Panc1 (cell line): ENCODE measurements around the gene TTYH2. TPM values are rescaled to one million over a fixed set of nuclear protein-coding genes. Genes with fewer than 3 reads are reported as not detected.
A peak's percentile ranks its signal among the peaks of the same experiment; 100 is the strongest.

ENCODE experiments used
- ATAC-seq: fragments of 200-7000 bp; cut with Tn5 transposase; 2 replicates; pipeline ENCODE4 v1.9.1; 2020; ENCODE audit warnings: mild to moderate bottlenecking, moderate library complexity
- BruUV-seq: library from RNA; stranded (reverse); fragments of 400-500 nt; replicated peaks from 2 replicates; lab custom pipeline; 2021; lab: Mats Ljungman, UMichigan
- CTCF ChIA-PET: fragments of 300-600 bp; sonication (Branson Sonifier 250); formaldehyde crosslinking; loops from one replicate; lab custom pipeline; 2022; ENCODE audit warnings: antibody characterized with exemption; lab: Charles Lee
- POLR2A ChIA-PET: fragments of 300-600 bp; sonication (Branson Sonifier 250); formaldehyde crosslinking; loops from one replicate; lab custom pipeline; 2022; ENCODE audit warnings: antibody characterized with exemption; lab: Charles Lee
- DNase-seq: peaks from one replicate; pipeline ENCODE4 v3.0.0-alpha.2; 2010; ENCODE audit warnings: low read depth, low spot score
- H3K27ac ChIP-seq: 2 replicates; pipeline ENCODE4 v1.5.1; 2011; ENCODE audit warnings: mild to moderate bottlenecking, low read length, inconsistent platforms
- H3K27me3 ChIP-seq: fragments of 200-500 bp; sonication (Bioruptor generic); 2 replicates; pipeline ENCODE4 v1.6.0; 2014; ENCODE audit warnings: low read length, inconsistent platforms; ENCODE audit not compliant: control insufficient read depth, insufficient read depth
- H3K36me3 ChIP-seq: fragments of 200-500 bp; sonication (Bioruptor generic); 2 replicates; pipeline ENCODE4 v1.5.1; 2014; ENCODE audit warnings: inconsistent platforms, mild to moderate bottlenecking, low read length, moderate library complexity; ENCODE audit not compliant: control insufficient read depth, insufficient read depth
- H3K4me1 ChIP-seq: 2 replicates; pipeline ENCODE4 v1.5.1; 2011; ENCODE audit warnings: inconsistent platforms, mild to moderate bottlenecking, low read length, moderate library complexity; ENCODE audit not compliant: control insufficient read depth, insufficient read depth
- H3K4me3 ChIP-seq, 2 experiments: 2 replicates each; pipeline ENCODE4 v1.5.1; 2011 to 2012; ENCODE audit warnings: low read depth in 2 of 2, low read length in 2 of 2, mild to moderate bottlenecking in 2 of 2, inconsistent platforms in 1 of 2, moderate library complexity in 1 of 2
- H3K9me3 ChIP-seq: fragments of 200-500 bp; sonication (Bioruptor generic); 2 replicates; pipeline ENCODE4 v1.5.1; 2014; ENCODE audit warnings: low read depth, mild to moderate bottlenecking, inconsistent platforms, low read length, moderate library complexity; ENCODE audit not compliant: control insufficient read depth, insufficient read depth
- POLR2AphosphoS5 ChIP-seq: IDR thresholded peaks from 2 replicates; pipeline ENCODE4 v1.6.1; 2012; ENCODE audit warnings: mild to moderate bottlenecking, low read depth, low read length, moderate library complexity
- SIN3A ChIP-seq: IDR thresholded peaks from 2 replicates; pipeline ENCODE4 v1.6.1; 2012; ENCODE audit warnings: low read depth, mild to moderate bottlenecking, low read length, moderate library complexity, borderline replicate concordance; ENCODE audit not compliant: insufficient read depth
- TCF7L2 ChIP-seq: IDR thresholded peaks from 2 replicates; pipeline ENCODE4 v1.6.1; 2011; ENCODE audit warnings: mild to moderate bottlenecking, low read depth, low read length, inconsistent platforms
- in situ Hi-C: cut with HindIII; loops from 2 replicates; pipeline ENCODE4 v1.10.0; 2016; ENCODE audit warnings: low sequenced_read_pairs, low pct_unique_long_range_greater_than_20kb
- intact Hi-C: fragments of 100-400 bp; cut with micrococcal nuclease; formaldehyde crosslinking; loops from one replicate; pipeline ENCODE4 v1.10.0; 2022; ENCODE audit not compliant: unreplicated experiment
- total RNA-seq: library from RNA; stranded (reverse); gene quantifications from one replicate; pipeline ENCODE4 v1.2.1, GENCODE V29; 2021; ENCODE audit not compliant: unreplicated experiment
- TF ChIP-seq, protein P1 (sequence below): fragments of 450-650 bp; IDR thresholded peaks from 2 replicates; pipeline ENCODE4 v1.5.1; 2017; ENCODE audit warnings: mild to moderate bottlenecking
- TF ChIP-seq, protein P2 (sequence below), 2 experiments: IDR thresholded peaks; 2 replicates each; pipeline ENCODE4 v1.6.1; 2011 to 2012; ENCODE audit warnings: low read depth in 2 of 2, control low read depth in 1 of 2, low read length in 1 of 2, mild to moderate bottlenecking in 1 of 2, moderate library complexity in 1 of 2; ENCODE audit not compliant: insufficient read depth in 1 of 2

TTYH2 gene
- total RNA-seq, 1 experiment from 2014 or later, result 8.3 TPM

DNA sequence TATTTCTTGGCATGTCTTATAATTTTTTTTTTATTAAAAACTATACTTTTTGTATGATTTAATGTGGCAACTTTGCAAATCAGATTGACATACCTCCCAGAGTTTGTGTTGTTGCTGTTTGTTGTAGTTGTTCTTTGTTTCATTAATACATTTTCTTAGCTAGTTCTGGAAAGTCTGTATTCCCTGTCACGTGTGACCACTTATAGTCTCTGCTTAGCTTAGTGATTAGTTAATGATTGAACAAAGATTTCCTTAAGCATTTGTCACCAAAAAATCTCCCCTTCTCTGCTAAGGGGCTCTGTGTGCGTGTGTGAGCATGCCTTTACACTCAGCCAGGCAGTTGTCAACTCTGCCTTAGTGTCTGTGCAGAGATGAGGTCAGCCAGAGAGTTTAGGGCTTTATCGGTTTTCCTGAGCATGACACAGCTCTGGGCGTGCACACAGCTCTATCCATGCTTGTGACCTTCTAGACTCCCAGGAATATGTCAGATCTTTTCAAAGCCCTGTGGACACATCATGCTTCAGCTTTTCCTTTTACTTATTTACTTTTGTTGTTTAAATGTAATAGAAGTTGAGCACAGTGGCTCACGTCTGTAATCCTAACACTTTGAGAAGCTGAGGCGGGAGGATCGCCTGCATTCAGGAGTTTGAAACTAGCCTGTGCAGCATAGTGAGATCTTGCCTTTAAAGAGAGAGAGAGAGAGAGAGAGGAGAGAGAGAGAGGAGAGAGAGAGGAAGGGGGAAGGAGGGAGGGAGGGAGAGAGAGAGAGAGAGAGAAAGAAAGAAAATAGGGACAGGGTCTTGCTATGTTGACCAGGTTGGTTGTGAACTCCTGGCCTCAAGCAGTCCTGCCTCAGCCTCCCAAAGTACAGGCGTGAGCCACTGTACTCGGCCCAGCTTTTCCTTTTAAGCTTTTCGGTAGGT lies 82.5 kb downstream of the TTYH2 start:
- Histone ChIP-seq H3K27me3 (no peaks in the 10 kb centered on the region), H3K4me1 (peaks cover 4% of the 10 kb centered on the region; the same call in 1 of the 2 replicates), H3K9me3 (no peaks in the 10 kb centered on the region), H3K4me3 (no peak overlapping the region), H3K36me3 (no peaks in the 10 kb centered on the region), H3K27ac (no peak overlapping the region)
- in situ Hi-C loops, result no loop called here
- intact Hi-C loops, result loop anchor here (1.0 kb wide), 1 partner anchor 86 kb away; no protein-coding TSS in a partner anchor
- ATAC-seq, result peak; percentile 38; the same call in 1 of the 2 replicates
- BruUV-seq, result no TSS peak
- no peak for DNase-seq
- ChIA-PET POLR2A (interaction anchor here (0.6 kb wide), 2 partner anchors 20 to 155 kb away, joined by 3 to 7 read pairs; no protein-coding TSS in a partner anchor), CTCF (interaction anchor here (0.6 to 1.7 kb wide), 12 partner anchors 10 to 238 kb away, joined by 3 to 20 read pairs (median 5); partner anchors contain the start of gene GPR142)
- TF ChIP-seq TCF7L2, result no peak
- TF ChIP-seq SIN3A, result no peak
- TF ChIP-seq POLR2AphosphoS5, result no peak
- TF ChIP-seq, protein P1, sequence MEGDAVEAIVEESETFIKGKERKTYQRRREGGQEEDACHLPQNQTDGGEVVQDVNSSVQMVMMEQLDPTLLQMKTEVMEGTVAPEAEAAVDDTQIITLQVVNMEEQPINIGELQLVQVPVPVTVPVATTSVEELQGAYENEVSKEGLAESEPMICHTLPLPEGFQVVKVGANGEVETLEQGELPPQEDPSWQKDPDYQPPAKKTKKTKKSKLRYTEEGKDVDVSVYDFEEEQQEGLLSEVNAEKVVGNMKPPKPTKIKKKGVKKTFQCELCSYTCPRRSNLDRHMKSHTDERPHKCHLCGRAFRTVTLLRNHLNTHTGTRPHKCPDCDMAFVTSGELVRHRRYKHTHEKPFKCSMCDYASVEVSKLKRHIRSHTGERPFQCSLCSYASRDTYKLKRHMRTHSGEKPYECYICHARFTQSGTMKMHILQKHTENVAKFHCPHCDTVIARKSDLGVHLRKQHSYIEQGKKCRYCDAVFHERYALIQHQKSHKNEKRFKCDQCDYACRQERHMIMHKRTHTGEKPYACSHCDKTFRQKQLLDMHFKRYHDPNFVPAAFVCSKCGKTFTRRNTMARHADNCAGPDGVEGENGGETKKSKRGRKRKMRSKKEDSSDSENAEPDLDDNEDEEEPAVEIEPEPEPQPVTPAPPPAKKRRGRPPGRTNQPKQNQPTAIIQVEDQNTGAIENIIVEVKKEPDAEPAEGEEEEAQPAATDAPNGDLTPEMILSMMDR, result no peak
- TF ChIP-seq, protein P2, sequence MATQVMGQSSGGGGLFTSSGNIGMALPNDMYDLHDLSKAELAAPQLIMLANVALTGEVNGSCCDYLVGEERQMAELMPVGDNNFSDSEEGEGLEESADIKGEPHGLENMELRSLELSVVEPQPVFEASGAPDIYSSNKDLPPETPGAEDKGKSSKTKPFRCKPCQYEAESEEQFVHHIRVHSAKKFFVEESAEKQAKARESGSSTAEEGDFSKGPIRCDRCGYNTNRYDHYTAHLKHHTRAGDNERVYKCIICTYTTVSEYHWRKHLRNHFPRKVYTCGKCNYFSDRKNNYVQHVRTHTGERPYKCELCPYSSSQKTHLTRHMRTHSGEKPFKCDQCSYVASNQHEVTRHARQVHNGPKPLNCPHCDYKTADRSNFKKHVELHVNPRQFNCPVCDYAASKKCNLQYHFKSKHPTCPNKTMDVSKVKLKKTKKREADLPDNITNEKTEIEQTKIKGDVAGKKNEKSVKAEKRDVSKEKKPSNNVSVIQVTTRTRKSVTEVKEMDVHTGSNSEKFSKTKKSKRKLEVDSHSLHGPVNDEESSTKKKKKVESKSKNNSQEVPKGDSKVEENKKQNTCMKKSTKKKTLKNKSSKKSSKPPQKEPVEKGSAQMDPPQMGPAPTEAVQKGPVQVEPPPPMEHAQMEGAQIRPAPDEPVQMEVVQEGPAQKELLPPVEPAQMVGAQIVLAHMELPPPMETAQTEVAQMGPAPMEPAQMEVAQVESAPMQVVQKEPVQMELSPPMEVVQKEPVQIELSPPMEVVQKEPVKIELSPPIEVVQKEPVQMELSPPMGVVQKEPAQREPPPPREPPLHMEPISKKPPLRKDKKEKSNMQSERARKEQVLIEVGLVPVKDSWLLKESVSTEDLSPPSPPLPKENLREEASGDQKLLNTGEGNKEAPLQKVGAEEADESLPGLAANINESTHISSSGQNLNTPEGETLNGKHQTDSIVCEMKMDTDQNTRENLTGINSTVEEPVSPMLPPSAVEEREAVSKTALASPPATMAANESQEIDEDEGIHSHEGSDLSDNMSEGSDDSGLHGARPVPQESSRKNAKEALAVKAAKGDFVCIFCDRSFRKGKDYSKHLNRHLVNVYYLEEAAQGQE (IDR thresholded peaks at IDR 0.05; ENCODE audit: insufficient read depth in 1 of 2, low read depth in 2 of 2, low read length in 1 of 2), result no peak

DNA sequence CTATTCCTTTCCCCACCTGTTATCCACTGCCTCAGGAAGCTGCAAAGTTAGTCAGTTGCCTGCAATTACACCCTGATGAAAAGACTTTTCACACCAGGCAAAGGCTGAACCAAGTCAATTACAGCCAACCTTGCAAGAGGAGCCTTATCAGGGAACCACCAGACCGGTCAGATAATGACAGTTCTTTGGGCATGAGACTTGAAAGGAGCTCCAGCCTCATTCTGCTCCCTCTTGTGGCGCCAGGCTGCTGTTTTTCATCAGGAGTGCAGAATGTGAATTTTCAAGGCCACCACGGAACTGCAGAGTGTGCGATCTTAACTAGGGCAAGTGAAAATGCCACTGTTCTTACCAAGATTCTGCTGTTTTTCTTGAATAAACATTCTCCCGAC lies 83.2 kb downstream of the TTYH2 start:
- Histone ChIP-seq H3K4me3 (no peak overlapping the region), H3K9me3 (no peaks in the 10 kb centered on the region), H3K27me3 (no peaks in the 10 kb centered on the region), H3K36me3 (no peaks in the 10 kb centered on the region), H3K27ac (no peak overlapping the region), H3K4me1 (peaks cover 4% of the 10 kb centered on the region; the same call in 1 of the 2 replicates)
- intact Hi-C loops, result loop anchor here (1.0 kb wide), 1 partner anchor 86 kb away; no protein-coding TSS in a partner anchor
- no peak for TF ChIP-seq SIN3A
- TF ChIP-seq, protein P1, result peak; percentile 82
- no peak for DNase-seq
- in situ Hi-C loops, result no loop called here
- ATAC-seq, result peak; percentile 79
- ChIA-PET POLR2A (no interaction called here), CTCF (interaction anchor here (0.6 to 1.7 kb wide), 11 partner anchors 9 to 237 kb away, joined by 3 to 20 read pairs (median 6); partner anchors contain the start of gene GPR142)
- no TSS peak for BruUV-seq
